ENCODE results near the gene COL6A5.
"Not testable (repeated sequence)": the region's sequence is repeated elsewhere in the genome, so short reads cannot be mapped to it uniquely, and the experiment has no call there.

COL6A5 gene, protein sequence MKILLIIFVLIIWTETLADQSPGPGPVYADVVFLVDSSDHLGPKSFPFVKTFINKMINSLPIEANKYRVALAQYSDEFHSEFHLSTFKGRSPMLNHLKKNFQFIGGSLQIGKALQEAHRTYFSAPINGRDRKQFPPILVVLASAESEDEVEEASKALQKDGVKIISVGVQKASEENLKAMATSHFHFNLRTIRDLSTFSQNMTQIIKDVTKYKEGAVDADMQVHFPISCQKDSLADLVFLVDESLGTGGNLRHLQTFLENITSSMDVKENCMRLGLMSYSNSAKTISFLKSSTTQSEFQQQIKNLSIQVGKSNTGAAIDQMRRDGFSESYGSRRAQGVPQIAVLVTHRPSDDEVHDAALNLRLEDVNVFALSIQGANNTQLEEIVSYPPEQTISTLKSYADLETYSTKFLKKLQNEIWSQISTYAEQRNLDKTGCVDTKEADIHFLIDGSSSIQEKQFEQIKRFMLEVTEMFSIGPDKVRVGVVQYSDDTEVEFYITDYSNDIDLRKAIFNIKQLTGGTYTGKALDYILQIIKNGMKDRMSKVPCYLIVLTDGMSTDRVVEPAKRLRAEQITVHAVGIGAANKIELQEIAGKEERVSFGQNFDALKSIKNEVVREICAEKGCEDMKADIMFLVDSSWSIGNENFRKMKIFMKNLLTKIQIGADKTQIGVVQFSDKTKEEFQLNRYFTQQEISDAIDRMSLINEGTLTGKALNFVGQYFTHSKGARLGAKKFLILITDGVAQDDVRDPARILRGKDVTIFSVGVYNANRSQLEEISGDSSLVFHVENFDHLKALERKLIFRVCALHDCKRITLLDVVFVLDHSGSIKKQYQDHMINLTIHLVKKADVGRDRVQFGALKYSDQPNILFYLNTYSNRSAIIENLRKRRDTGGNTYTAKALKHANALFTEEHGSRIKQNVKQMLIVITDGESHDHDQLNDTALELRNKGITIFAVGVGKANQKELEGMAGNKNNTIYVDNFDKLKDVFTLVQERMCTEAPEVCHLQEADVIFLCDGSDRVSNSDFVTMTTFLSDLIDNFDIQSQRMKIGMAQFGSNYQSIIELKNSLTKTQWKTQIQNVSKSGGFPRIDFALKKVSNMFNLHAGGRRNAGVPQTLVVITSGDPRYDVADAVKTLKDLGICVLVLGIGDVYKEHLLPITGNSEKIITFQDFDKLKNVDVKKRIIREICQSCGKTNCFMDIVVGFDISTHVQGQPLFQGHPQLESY (N-terminal part only)

DNA sequence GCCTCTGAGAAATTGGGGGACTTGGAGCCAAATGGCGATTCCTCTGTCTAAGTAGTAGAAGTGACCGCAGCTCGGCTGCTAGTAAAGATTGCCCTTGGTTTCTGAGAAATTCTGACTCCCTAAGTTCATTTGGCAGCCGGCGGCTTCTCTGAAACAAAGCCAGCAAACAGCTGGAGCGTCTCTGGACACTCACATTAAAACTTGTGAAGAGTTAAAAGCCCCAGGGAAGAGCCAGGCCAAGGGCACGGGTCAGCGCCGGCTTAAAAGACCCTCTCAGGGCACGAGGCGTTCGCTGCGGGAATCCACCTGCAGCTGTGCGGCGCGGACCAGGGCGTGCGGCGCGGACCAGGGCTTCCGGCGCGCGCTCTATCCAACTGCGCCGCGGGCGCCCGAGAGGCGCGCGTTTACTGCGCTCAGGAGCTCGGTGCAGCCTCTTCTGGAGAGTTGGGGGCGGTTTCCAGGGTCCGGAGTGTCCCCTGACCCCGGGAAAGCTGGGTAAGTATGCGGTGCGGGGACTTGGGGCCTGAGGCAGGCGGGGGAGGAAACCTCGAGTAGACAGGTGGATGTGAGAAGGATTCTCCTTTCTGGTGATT is at the start of gene COL6A5:
Gene COL6A5, plus strand, starts transcription at position 186 of the 593 bp plus-strand sequence. CDS start 27,967 bp downstream, outside the sequence.
- no peak for DNase-seq

DNA sequence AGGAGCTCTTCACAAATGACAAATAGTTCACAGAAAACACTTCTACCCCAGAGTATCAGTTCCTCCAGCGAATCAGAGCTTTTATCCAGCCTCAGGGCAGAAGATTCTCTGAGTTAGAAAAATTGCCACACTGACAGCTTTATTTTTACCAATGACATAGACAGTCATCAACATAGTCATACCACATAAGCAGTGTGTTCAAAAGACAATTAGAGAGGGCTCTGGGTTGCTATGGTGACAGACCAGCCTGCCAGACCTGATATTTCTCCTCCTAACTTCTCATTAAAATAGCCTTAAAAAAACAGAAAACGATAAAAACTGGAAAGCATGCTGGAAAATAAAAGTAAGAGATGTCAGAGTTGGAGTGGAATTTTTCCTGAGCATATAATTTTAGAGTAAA is 45.9 kb upstream of the COL6A5 start:
- no peak for DNase-seq

DNA sequence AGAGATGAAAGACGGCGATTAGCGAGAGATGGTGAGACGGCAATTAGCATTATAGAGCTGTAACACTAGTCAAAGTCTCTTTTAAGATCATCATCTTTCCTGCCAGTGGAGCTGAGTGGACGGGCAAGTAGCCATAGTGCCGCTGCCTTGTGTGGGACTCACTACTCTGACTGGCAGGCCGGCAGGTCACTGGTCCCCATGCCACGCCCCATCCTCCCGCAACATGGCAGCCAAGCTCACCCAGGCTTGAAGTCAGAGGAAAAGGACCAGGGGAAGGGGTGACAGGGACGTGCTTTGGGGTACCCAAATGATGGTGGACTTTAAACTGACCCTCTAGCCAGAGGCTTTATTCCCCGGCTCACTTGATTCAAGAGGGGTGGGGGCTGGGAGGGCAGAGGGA is 44.6 kb upstream of the COL6A5 start:
- DNase-seq, result no peak

GRCh38 chr3:130310109-130310508 is 35.4 kb upstream of the COL6A5 start:
- DNase-seq, result no peak

- DNase-seq, result no peak
Measured at GRCh38 chr3:130312374-130312773, 33.1 kb upstream of the COL6A5 start.

DNA sequence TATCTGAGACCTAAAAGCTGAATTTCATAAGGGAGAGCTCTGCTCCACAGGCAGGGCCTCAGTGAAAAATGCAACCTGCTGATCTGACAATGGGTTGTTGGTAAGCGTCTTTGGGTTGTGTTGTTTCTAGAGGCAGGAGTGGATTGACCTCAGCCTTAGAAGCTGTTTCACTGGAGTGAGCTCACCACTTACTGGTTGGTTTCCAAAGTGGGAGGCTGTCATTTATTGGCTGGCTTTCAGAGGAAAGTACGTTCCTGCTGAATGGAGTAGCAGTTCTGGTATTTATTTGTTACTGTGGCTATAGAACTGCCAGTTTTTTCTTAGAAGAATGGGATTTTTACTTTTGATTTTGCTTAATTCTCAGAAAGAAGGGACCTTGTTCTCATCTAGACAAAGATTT is 29.3 kb upstream of the COL6A5 start:
- no peak for DNase-seq

DNA sequence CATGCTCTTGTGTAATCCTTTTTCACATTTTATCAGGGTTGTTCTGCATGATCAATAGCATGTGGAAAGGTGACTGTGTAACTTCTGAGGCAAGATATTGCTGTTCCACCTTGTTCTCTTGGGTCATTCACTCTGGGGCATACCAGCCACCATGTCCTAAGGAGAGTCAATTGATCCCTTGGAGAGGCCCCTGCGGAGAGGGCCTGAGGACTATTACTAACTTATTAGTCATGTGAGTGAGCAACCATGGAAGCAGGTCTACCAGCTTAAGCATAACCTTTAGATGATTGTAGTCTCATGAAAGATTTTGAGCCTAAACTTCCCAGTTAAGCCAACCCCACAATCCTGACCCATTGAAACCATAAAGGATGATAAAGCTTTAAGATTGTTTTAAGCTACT is 22.0 kb upstream of the COL6A5 start:
- no peak for DNase-seq

DNA sequence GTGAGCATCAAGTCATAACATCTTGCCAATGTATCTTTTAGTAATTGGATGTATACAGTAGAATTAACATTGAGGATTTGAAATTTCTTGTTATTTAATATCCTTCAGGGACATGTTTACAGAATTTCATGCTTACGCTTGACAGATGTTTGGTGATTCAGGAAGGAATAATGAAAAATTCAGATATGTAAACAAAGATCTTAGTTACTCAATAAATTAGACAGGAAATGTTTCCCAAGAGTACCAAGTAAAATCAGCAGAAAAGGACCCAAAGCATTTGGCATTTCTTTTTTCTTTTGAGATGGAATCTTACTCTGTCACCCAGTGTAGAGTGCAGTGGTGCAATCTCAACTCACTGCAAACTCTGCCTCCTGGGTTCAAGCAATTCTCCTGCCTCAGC is 4.7 kb upstream of the COL6A5 start:
- no peak for DNase-seq

- no peak for DNase-seq
Measured at GRCh38 chr3:130341388-130341787, 4.1 kb upstream of the COL6A5 start.

GRCh38 chr3:130341882-130342281 is 3.6 kb upstream of the COL6A5 start:
- DNase-seq, result no peak

- no peak for DNase-seq
Measured at GRCh38 chr3:130342821-130343661, 2.4 kb upstream of the COL6A5 start.

DNA sequence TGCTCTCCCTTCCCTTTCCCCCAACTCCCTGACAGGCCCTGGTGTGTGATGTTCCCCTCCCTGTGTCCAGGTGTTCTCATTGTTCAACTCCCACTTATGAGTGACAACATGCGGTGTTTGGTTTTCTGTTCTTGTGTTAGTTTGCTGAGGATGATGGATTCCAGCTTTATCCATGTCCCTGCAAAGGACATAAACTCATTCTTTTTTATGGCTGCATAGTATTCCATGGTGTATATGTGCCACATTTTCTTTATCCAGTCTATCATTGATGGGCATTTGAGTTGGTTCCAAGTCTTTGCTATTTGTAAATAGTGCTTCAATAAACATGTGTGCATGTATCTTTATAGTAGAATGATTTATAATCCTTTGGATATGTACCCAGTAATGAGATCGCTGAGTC is 2.8 kb downstream of the COL6A5 start:
- not testable (repeated sequence) for DNase-seq

- no peak for DNase-seq
Measured at GRCh38 chr3:130354430-130354829, 9.0 kb downstream of the COL6A5 start.

DNA sequence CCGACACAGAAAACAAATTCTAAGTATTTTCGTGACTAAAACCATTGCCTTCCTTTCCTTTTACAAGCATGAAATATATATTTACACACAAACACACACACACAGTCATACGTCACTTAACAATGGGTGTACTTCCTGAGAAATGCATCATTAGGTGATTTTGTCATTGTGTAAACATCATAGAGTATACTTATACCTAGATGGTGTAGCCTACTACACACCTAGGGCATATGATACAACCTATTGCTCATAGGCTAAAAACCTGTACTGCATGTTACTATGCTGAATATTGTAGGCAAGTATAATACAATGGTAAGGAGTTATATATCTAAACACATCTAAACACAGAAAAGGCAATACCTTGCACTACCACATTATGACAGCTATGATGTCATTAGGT is 28.6 kb downstream of the COL6A5 start:
- DNase-seq, result no peak

DNA sequence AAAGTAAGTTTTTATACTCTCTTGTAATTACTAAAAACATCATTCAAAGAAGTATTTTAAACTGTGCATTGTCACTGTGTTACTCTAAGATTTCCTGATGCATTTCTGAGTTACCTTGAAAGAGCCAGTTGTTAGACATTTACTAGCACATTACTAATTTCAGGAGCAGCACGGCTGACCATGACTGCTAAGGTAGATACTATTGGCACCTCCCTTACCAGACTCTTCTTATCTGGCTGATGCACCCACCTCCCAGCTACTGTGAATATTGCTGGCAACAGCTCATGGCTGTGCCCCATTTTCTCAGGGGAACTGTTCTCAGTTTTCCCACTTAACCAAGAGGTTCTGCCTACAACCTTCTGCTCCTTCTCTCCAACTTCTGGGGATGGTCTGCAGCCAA is 29.4 kb downstream of the COL6A5 start:
- no peak for DNase-seq

DNA sequence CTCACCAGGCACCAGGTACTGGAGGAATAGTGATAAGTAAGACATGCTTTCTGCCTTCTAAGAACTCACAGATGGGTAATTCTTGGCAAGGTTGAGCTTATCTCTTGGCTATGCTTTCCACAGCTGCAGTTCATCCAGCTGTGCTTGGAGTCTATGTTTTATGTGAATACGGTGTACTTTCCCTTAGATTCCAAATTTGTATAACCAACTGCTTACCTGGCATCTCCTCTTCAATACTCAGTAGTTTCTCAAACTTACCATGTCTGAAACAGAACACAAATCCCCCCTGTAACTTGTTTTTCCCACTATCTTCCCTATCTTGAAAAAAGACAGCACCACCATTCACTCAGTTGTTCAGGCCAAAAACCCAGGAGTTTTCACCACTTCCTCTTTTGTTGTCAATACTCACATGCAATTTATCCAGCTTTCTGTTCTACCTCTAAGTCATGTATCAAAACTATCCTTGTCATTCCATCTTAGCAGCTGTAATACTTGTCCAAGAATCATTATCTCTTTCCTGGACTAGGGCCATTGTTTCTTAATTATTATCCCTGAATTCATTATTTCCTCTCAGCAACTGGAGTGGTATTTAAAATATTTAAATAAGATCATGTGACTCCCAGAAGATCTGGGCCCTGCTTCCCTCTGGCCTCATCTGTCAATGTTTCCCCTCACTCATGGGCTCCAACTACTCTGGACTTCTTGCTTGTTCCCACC is 32.6 kb downstream of the COL6A5 start:
- no peak for DNase-seq

GRCh38 chr3:130378677-130379191 is 33.3 kb downstream of the COL6A5 start:
- no peak for DNase-seq

DNA sequence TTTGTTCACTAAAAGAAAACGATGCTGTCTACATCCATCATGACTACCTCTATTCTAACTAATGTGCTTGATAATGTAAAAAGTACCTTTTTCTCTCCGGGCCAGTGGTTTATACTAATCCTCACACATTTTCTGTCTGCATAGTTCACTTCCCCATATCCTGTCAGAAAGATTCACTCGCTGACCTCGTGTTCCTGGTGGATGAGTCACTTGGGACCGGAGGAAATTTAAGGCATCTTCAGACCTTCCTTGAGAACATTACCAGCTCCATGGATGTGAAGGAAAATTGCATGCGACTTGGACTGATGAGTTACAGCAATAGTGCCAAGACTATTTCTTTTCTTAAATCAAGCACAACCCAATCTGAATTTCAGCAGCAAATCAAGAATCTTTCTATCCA is 33.8 kb downstream of the COL6A5 start:
- DNase-seq, result no peak

DNA sequence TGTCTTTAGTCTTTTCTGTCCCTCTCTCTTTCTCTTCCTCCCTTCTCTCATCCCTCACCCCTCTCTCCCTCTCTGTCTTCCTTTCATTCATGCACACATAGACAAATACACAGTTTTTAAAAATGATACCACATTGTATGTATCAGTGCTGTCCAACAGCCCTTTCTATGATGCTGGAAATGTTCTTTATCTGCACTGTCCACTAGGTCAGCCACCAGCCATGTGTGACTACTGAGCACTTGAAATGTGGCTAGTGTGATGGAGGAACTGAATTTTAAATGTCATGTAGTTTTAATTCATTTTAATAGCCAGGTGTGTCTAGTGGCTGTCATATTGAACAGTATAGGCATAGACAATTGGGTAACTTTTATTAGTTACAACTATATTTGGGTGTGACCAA is 34.9 kb downstream of the COL6A5 start:
- no peak for DNase-seq

GRCh38 chr3:130383424-130383823 is 38.0 kb downstream of the COL6A5 start:
- DNase-seq, result no peak

DNA sequence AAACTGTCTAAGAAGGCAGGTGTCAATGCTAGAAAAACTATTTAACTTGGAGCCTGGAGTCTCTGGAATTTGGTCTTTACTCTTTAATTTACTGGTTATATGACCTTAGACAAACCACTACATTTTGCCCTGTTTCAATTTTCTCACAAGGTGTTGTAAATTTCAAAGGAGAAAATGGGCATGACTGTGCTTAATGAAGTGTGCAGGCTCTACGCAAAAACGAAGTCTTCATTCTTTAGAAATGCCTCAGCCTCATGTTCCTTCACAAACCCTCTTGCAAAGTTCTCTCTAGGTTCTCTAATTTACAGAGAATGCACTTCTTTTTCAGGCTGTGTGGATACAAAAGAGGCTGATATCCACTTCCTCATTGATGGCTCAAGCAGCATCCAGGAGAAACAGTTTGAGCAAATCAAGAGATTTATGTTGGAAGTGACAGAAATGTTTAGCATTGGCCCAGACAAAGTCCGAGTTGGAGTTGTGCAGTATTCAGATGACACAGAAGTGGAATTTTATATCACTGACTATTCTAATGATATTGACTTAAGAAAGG is 39.1 kb downstream of the COL6A5 start:
- no peak for DNase-seq

All from CD4-positive, alpha-beta T cell treated with Interleukin-17A for 1 hour (primary cell).